Bronchial epithelial cell (primary cell): ENCODE measurements around the gene AKT3. TPM values are rescaled to one million over a fixed set of nuclear protein-coding genes. Genes with fewer than 3 reads are reported as not detected.

ENCODE experiments used
- DNase-seq: peaks from one replicate; pipeline ENCODE4 v3.0.0-alpha.2; 2010; ENCODE audit warnings: low read depth
- FAIRE-seq: peaks from 2 replicates; lab custom pipeline; 2011; peaks lifted over from hg19 to GRCh38; lab: Jason Lieb, UNC
- H3K27me3 ChIP-seq: 2 replicates; pipeline ENCODE4 v1.5.1; 2011; ENCODE audit warnings: low read length; ENCODE audit not compliant: control insufficient read depth, insufficient read depth
- H3K36me3 ChIP-seq: 2 replicates; pipeline ENCODE4 v1.5.1; 2011; ENCODE audit warnings: low read length; ENCODE audit not compliant: control insufficient read depth, insufficient read depth
- H3K4me3 ChIP-seq: 2 replicates; pipeline ENCODE4 v1.5.1; 2011; ENCODE audit warnings: mild to moderate bottlenecking, low read depth, low read length, control low read depth
- CTCF ChIP-seq: IDR thresholded peaks from 2 replicates; pipeline ENCODE4 v1.5.1; 2011; ENCODE audit warnings: mild to moderate bottlenecking, moderate library complexity, low read length, control low read depth, inconsistent platforms; ENCODE audit not compliant: insufficient read depth, severe bottlenecking
- total RNA-seq: library from RNA; depleted of rRNA; stranded (reverse); fragments of >200 nt; gene quantifications from 2 replicates; pipeline ENCODE4 v1.2.1, GENCODE V29; 2014

Gene AKT3
- total RNA-seq, 1 donor from 2014 or later: 7.9 TPM

- no peaks in the 10 kb centered on the region for H3K27me3 ChIP-seq
- H3K36me3 ChIP-seq: no peaks in the 10 kb centered on the region
- no peak for FAIRE-seq
- no peak overlapping the region for H3K4me3 ChIP-seq
- DNase-seq: no peak
- TF ChIP-seq CTCF: no peak
These were observed 342.3 kb downstream of the AKT3 start for GRCh38 chr1:243507672-243508302.

- Histone ChIP-seq H3K4me3 (no peak overlapping the region), H3K36me3 (no peaks in the 10 kb centered on the region), H3K27me3 (no peaks in the 10 kb centered on the region)
- no peak for FAIRE-seq
- DNase-seq: peak; percentile 20
- TF ChIP-seq CTCF: no peak
These were observed 342.9 kb downstream of the AKT3 start for GRCh38 chr1:243507001-243507671.

GRCh38 chr1:243505986-243506689 is 343.9 kb downstream of the AKT3 start:
- FAIRE-seq (no peak), DNase-seq (no peak)
- no peaks in the 10 kb centered on the region for H3K27me3 ChIP-seq
- no peak overlapping the region for H3K4me3 ChIP-seq
- H3K36me3 ChIP-seq: no peaks in the 10 kb centered on the region
- no peak for TF ChIP-seq CTCF

GRCh38 chr1:243503155-243503554 is 346.9 kb downstream of the AKT3 start:
- Histone ChIP-seq H3K27me3 (no peaks in the 10 kb centered on the region), H3K36me3 (no peaks in the 10 kb centered on the region), H3K4me3 (no peak overlapping the region)
- TF ChIP-seq CTCF: no peak
- DNase-seq: no peak
- no peak for FAIRE-seq

GRCh38 chr1:243501002-243501401 is 349.0 kb downstream of the AKT3 start:
- Histone ChIP-seq H3K4me3 (no peak overlapping the region), H3K27me3 (no peaks in the 10 kb centered on the region), H3K36me3 (peaks cover 3% of the 10 kb centered on the region)
- FAIRE-seq: no peak
- peak; percentile 80 for DNase-seq
- TF ChIP-seq CTCF: no peak
